ENCODE data around the gene FURIN. TPM values are rescaled to one million over a fixed set of nuclear protein-coding genes. Genes with fewer than 3 reads are reported as not detected.
"Not testable (repeated sequence)": the region's sequence is repeated elsewhere in the genome, so short reads cannot be mapped to it uniquely, and the experiment has no call there.

The FURIN gene
- total RNA-seq, 1 donor from 2014 or later = 143 TPM

DNA sequence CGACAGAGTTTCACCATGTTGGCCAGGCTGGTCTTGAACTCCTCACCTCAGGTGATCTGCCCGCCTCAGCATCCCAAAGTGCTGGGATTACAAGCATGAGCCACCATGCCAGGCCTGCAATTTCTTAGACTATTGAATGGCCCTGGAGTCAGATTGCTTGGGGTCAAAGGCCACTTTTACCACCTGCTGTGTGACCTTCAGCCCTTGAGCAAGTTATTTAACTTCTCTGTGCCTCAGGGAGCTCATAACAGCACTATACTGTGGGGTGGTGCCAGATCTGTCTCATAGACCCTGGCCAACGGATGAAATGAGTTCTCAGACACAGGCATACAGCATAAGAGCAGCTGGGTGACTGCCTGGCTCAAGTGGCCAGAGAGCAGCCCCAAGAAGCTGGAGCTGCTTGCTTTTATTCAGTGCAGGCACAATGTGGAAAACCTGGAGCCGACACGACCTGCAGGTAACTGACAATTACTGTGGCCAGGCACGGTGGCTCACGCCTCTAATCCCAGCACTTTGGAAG, 44.9 kb upstream of the FURIN start:
- Mint-ChIP-seq H3K36me3 (ENCODE audit: low read depth, unreplicated experiment) (no peaks in the 10 kb centered on the region), H3K27ac (ENCODE audit: unreplicated experiment) (no peak overlapping the region), H3K27me3 (ENCODE audit: unreplicated experiment) (peaks cover 7% of the 10 kb centered on the region), H3K4me1 (ENCODE audit: unreplicated experiment) (peaks cover 8% of the 10 kb centered on the region), H3K4me3 (ENCODE audit: unreplicated experiment) (no peak overlapping the region), H3K9me3 (ENCODE audit: unreplicated experiment) (no peaks in the 10 kb centered on the region)
- DNase-seq (ENCODE audit: low spot score) = no peak
- TF ChIP-seq, protein P1, sequence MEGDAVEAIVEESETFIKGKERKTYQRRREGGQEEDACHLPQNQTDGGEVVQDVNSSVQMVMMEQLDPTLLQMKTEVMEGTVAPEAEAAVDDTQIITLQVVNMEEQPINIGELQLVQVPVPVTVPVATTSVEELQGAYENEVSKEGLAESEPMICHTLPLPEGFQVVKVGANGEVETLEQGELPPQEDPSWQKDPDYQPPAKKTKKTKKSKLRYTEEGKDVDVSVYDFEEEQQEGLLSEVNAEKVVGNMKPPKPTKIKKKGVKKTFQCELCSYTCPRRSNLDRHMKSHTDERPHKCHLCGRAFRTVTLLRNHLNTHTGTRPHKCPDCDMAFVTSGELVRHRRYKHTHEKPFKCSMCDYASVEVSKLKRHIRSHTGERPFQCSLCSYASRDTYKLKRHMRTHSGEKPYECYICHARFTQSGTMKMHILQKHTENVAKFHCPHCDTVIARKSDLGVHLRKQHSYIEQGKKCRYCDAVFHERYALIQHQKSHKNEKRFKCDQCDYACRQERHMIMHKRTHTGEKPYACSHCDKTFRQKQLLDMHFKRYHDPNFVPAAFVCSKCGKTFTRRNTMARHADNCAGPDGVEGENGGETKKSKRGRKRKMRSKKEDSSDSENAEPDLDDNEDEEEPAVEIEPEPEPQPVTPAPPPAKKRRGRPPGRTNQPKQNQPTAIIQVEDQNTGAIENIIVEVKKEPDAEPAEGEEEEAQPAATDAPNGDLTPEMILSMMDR (IDR thresholded peaks at IDR 0.05; ENCODE audit: unreplicated experiment) = no peak

DNA sequence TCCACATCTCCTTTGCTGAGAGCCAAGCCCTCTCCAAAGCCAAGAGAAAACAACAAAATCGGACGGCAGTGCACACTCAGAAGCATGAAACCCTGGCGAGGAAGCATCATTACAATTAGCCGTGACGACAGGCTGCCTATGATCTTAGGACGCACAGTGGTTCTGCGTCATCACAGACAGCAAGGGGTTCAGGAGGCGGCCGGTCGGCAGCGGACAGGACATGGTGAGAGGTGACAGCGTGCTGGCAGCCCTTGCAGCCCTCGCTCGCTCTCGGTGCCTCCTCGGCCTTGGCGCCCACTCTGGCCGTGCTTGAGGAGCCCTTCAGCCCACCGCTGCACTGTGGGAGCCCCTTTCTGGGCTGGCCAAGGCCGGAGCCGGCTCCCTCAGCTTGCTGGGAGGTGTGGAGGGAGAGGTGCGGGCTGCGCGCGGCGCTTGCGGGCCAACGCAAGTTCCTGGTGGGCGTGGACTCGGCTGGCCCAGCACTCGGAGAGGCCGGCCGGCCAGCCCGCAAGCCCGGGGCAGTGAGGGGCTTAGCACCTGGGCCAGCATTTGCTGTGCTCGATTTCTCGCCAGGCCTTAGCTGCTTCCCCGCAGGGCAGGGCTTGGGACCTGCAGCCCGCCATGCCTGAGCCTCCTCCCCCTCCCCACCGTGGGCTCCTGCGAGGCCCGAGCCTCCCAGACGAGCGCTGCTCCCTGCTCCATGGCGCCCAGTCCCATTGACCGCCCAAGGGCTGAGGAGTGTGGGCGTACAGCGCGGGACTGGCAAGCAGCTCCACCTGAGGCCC, 43.1 kb upstream of the FURIN start:
- H3K36me3 Mint-ChIP-seq (ENCODE audit: low read depth, unreplicated experiment); H3K27ac Mint-ChIP-seq (ENCODE audit: unreplicated experiment); H3K9me3 Mint-ChIP-seq (ENCODE audit: unreplicated experiment): not testable (repeated sequence)

DNA sequence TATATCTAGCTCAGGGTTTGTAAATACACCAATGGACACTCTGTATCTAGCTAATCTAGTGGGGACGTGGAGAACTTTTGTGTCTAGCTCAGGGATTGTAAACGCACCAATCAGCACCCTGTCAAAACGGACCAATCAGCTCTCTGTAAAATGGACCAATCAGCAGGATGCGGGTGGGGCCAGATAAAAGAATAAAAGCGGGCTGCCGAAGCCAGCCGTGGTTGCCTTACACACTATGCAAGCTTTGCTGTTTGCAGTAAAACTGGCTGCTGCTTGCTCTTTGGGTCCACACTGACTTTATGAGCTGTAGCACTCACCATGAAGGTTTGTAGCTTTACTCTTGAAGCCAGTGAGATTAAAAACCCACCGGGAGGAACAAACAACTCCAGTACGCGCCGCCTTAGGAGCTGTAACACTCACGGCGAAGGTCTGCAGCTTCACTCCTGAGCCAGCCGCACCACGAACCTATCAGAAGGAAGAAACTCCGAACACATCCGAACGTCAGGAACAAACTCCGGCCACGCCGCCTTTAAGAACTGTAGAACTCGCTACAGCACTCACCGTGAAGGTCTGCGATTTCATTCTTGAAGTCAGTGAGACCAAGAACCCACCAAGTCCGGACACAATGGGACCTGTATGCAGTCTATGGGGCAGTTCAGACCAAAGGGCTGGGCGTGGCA, 42.0 kb upstream of the FURIN start:
- not testable (repeated sequence) for H3K9me3 Mint-ChIP-seq (ENCODE audit: unreplicated experiment); H3K27ac Mint-ChIP-seq (ENCODE audit: unreplicated experiment)

More for the DNA sequence above, 43.1 kb upstream of the FURIN start:
- H3K4me1 Mint-ChIP-seq (ENCODE audit: unreplicated experiment) = peaks cover 15% of the 10 kb centered on the region
- not testable (repeated sequence) for H3K27me3 Mint-ChIP-seq (ENCODE audit: unreplicated experiment); H3K4me3 Mint-ChIP-seq (ENCODE audit: unreplicated experiment); DNase-seq (ENCODE audit: low spot score)

DNA sequence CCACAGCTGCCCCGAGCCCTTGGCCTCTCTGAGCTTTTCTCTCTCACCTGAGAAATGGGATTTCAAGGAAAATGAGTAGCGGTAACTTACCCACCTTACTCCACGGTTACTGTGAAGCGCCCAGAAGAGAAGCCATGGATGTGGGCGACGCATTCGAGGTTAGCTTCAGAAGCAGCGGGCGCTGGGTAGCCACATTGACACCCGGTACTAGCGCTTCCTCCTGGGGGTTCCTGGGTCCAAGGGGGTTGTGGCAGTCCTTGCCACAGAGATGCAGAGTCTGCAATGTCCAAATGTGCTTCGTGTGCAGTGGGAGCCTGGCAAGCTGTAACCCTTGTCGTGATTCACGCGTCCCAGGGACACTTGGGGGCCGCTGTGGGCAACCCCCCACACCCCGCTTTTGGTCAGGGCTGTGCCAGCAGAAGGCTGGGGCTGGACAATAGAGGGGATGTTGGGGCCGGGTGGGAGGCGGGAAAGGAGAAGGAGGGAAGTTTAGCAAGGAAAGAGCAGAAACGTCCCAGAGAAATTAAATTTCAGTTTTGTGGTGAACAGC, 41.4 kb upstream of the FURIN start:
- TF ChIP-seq, protein P1 (IDR thresholded peaks at IDR 0.05; ENCODE audit: unreplicated experiment) = no peak
- no peak for DNase-seq (ENCODE audit: low spot score)
- peaks cover 3% of the 10 kb centered on the region for H3K27me3 Mint-ChIP-seq (ENCODE audit: unreplicated experiment)
- no peaks in the 10 kb centered on the region for H3K9me3 Mint-ChIP-seq (ENCODE audit: unreplicated experiment)
- no peaks in the 10 kb centered on the region for H3K36me3 Mint-ChIP-seq (ENCODE audit: low read depth, unreplicated experiment)
- no peak overlapping the region for H3K4me3 Mint-ChIP-seq (ENCODE audit: unreplicated experiment)
- H3K4me1 Mint-ChIP-seq (ENCODE audit: unreplicated experiment) = peaks cover 16% of the 10 kb centered on the region
- no peak overlapping the region for H3K27ac Mint-ChIP-seq (ENCODE audit: unreplicated experiment)

More for the DNA sequence above, 42.0 kb upstream of the FURIN start:
- not testable (repeated sequence) for DNase-seq (ENCODE audit: low spot score); H3K36me3 Mint-ChIP-seq (ENCODE audit: low read depth, unreplicated experiment); H3K27me3 Mint-ChIP-seq (ENCODE audit: unreplicated experiment); H3K4me3 Mint-ChIP-seq (ENCODE audit: unreplicated experiment)
- peaks cover 16% of the 10 kb centered on the region for H3K4me1 Mint-ChIP-seq (ENCODE audit: unreplicated experiment)

DNA sequence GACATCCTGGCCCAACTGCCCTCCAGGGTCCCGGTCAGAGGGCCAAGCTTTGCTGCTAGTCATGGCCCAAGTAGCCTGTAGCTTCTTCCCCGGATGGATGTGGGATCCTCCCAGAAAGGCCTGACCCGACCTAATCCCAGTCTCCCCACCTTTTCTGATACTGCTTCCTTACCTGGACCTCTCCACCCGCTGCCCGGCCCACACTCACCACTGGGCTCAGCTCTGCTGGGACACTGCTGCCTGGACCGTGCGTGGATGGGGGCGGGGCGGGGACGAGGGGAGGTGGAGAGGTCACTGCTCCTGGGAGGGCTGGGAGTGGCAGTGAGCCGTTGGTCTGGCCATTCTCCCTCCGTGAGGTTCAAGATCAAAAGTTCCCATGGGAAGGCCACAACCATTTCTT, 40.3 kb upstream of the FURIN start:
- no peaks in the 10 kb centered on the region for H3K9me3 Mint-ChIP-seq (ENCODE audit: unreplicated experiment)
- no peak overlapping the region for H3K27ac Mint-ChIP-seq (ENCODE audit: unreplicated experiment)
- no peaks in the 10 kb centered on the region for H3K36me3 Mint-ChIP-seq (ENCODE audit: low read depth, unreplicated experiment)
- no peak for DNase-seq (ENCODE audit: low spot score)
- peaks cover 3% of the 10 kb centered on the region for H3K27me3 Mint-ChIP-seq (ENCODE audit: unreplicated experiment)
- no peak overlapping the region for H3K4me3 Mint-ChIP-seq (ENCODE audit: unreplicated experiment)
- TF ChIP-seq, protein P1 (IDR thresholded peaks at IDR 0.05; ENCODE audit: unreplicated experiment) = no peak
- peaks cover 12% of the 10 kb centered on the region for H3K4me1 Mint-ChIP-seq (ENCODE audit: unreplicated experiment)
